K562 (cell line): ENCODE results near the gene SLC25A21. TPM values are rescaled to one million over a fixed set of nuclear protein-coding genes. Genes with fewer than 3 reads are reported as not detected.
A peak's percentile ranks its signal among the peaks of the same experiment; 100 is the strongest.

ENCODE experiments used
- BCOR ChIP-seq: fragments of 450-650 bp; IDR thresholded peaks from 2 replicates; pipeline ENCODE4 v1.6.1; 2016
- CBX3 ChIP-seq, 2 experiments: IDR thresholded peaks; 1 replicate in 1 of 2; 2 replicates in 1 of 2; pipeline ENCODE4 v1.6.1; 2012; ENCODE audit warnings: inconsistent platforms in 2 of 2, low read length in 2 of 2, borderline replicate concordance in 1 of 2, control low read depth in 1 of 2
- CTBP1 ChIP-seq: fragments of 450-650 bp; IDR thresholded peaks from 2 replicates; pipeline ENCODE4 v1.6.1; 2016; ENCODE audit warnings: borderline replicate concordance
- ETV6 ChIP-seq, 3 experiments: fragments of 150-350 bp in 1 of 3; sonication (generic) in 1 of 3; formaldehyde crosslinking in 1 of 3; IDR thresholded peaks; 2 replicates each; pipeline versions ENCODE4 v1.6.1 to v1.8.0; 2014 to 2022; ENCODE audit warnings: borderline replicate concordance in 2 of 3, low read depth in 2 of 3, antibody characterized with exemption in 1 of 3, low read length in 1 of 3, mild to moderate bottlenecking in 1 of 3, missing genetic modification reagents in 1 of 3
- JUN ChIP-seq, 2 experiments: sonication (generic) in 1 of 2; formaldehyde crosslinking in 1 of 2; IDR thresholded peaks; 2 replicates each; pipeline versions ENCODE4 v1.6.1 to v1.8.0; 2012 to 2022; ENCODE audit warnings: borderline replicate concordance in 2 of 2, mild to moderate bottlenecking in 2 of 2, improper control_type of control experiment in 1 of 2, low read depth in 1 of 2, low read length in 1 of 2, missing genetic modification reagents in 1 of 2
- NCOA4 ChIP-seq: fragments of 450-650 bp; IDR thresholded peaks from 2 replicates; pipeline ENCODE4 v1.6.1; 2018; ENCODE audit warnings: mild to moderate bottlenecking; ENCODE audit not compliant: partially characterized antibody
- NFIC ChIP-seq: fragments of 450-650 bp; IDR thresholded peaks from 2 replicates; pipeline ENCODE4 v1.6.1; 2017; ENCODE audit warnings: mild to moderate bottlenecking, inconsistent platforms
- NFXL1 ChIP-seq: fragments of 450-650 bp; formaldehyde crosslinking; IDR thresholded peaks from 2 replicates; pipeline ENCODE4 v1.4.0; 2021; ENCODE audit warnings: mild to moderate bottlenecking
- NR0B1 ChIP-seq: fragments of 450-650 bp; IDR thresholded peaks from one replicate; pipeline ENCODE4 v1.6.1; 2018; ENCODE audit warnings: mild to moderate bottlenecking, moderate library complexity; ENCODE audit not compliant: partially characterized antibody
- NR2C1 ChIP-seq, 2 experiments: fragments of 450-650 bp; IDR thresholded peaks; 2 replicates each; pipeline ENCODE4 v1.6.1; 2017; ENCODE audit warnings: mild to moderate bottlenecking in 2 of 2, antibody characterized with exemption in 1 of 2, inconsistent platforms in 1 of 2, missing compliant biosample characterization in 1 of 2, missing genetic modification characterization in 1 of 2
- PHB2 ChIP-seq: fragments of 450-650 bp; IDR thresholded peaks from 2 replicates; pipeline ENCODE4 v1.6.1; 2017; ENCODE audit warnings: low read depth
- PHF8 ChIP-seq: fragments of 200-600 bp; sonication (generic); IDR thresholded peaks from 2 replicates; pipeline ENCODE4 v1.6.1; 2012; ENCODE audit warnings: mixed run types, mild to moderate bottlenecking, inconsistent platforms, low read length, moderate library complexity, borderline replicate concordance
- RBM34 ChIP-seq: fragments of 200-400 bp; formaldehyde crosslinking; IDR thresholded peaks from 2 replicates; pipeline ENCODE4 v1.6.1; 2018; ENCODE audit warnings: low read length, borderline replicate concordance; ENCODE audit not compliant: insufficient read depth
- TCF15 ChIP-seq: fragments of 250-450 bp; sonication (Bioruptor Pico); IDR thresholded peaks from 2 replicates; pipeline ENCODE4 v1.8.0; 2022; ENCODE audit warnings: moderate library complexity, mild to moderate bottlenecking, inconsistent platforms
- XRCC4 ChIP-seq: IDR thresholded peaks from one replicate; pipeline ENCODE4 v1.6.1; 2011; ENCODE audit not compliant: insufficient read depth, insufficient read length; ENCODE audit errors: extremely low read depth
- ZBTB5 ChIP-seq: fragments of 450-650 bp; IDR thresholded peaks from 2 replicates; pipeline ENCODE4 v1.6.1; 2017; ENCODE audit warnings: antibody characterized with exemption
- ZFP1 ChIP-seq: fragments of 450-650 bp; formaldehyde crosslinking; IDR thresholded peaks from 2 replicates; pipeline ENCODE4 v1.4.0; 2020; ENCODE audit warnings: mild to moderate bottlenecking, mixed read lengths
- ZNF354B ChIP-seq: fragments of 250-450 bp; sonication (Bioruptor Pico); IDR thresholded peaks from 2 replicates; pipeline ENCODE4 v1.4.0; 2020
- ZNF518B ChIP-seq: fragments of 250-450 bp; sonication (Bioruptor Pico); IDR thresholded peaks from 2 replicates; pipeline ENCODE4 v1.5.0; 2021; ENCODE audit warnings: mild to moderate bottlenecking, moderate library complexity
- ZNF707 ChIP-seq: fragments of 250-450 bp; sonication (Bioruptor Pico); conservative IDR thresholded peaks from 2 replicates; pipeline ENCODE4 v1.8.0; 2022; ENCODE audit warnings: inconsistent platforms, mild to moderate bottlenecking, moderate library complexity
- ZNF76 ChIP-seq: fragments of 250-450 bp; sonication (Bioruptor Pico); IDR thresholded peaks from 2 replicates; pipeline ENCODE4 v1.4.0; 2020; ENCODE audit warnings: mild to moderate bottlenecking, moderate library complexity, borderline replicate concordance
- ZSCAN32 ChIP-seq: fragments of 450-650 bp; formaldehyde crosslinking; IDR thresholded peaks from 2 replicates; pipeline ENCODE4 v1.4.0; 2020; ENCODE audit warnings: mild to moderate bottlenecking, moderate library complexity
- polyA plus RNA-seq, 8 experiments: library from polyadenylated mRNA; depleted of rRNA in 4 of 8; stranded (reverse) in 5 of 8; unstranded in 3 of 8; fragments of >200 nt; fragmentation: Nextera tagmentation in 2 of 8; fragmentation: Illumina TruSeq in 1 of 8; extraction: Ambion mirVana in 2 of 8; extraction: Trizol in 1 of 8; gene quantifications; 2 replicates each; pipeline versions ENCODE4 v1.2.1 to v1.2.3, GENCODE V29; 2011 to 2014; ENCODE audit warnings: inconsistent platforms in 1 of 8, missing spikeins in 1 of 8
- total RNA-seq, 7 experiments: library from RNA; depleted of rRNA in 6 of 7; stranded (reverse); fragments of >200 nt in 6 of 7; fragmentation: Illumina TruSeq in 2 of 7; extraction: Trizol in 2 of 7; gene quantifications; 2 replicates each; pipeline versions ENCODE4 v1.2.1 to v1.2.3, GENCODE V29; 2011 to 2021; ENCODE audit warnings: low replicate concordance in 1 of 7

Gene SLC25A21
- total and polyA plus RNA-seq, 9 of the 15 experiments (the other 6 are each of a cell fraction or from before 2014, with no cell fraction given) = 15.2 to 46.7 (median 28.7) TPM

- TF ChIP-seq NFXL1 (CRISPR knock-in tag) (no peak), JUN (IDR thresholded peaks at IDR 0.05; ENCODE audit: borderline replicate concordance, low read depth, low read length) (peak; percentile 81), JUN (CRISPR knock-in tag; IDR thresholded peaks at IDR 0.05; ENCODE audit: borderline replicate concordance) (no peak), RBM34 (no peak), ZNF518B (CRISPR knock-in tag) (no peak), BCOR (no peak), PHF8 (no peak), ZNF76 (CRISPR knock-in tag) (no peak), ZBTB5 (no peak), PHB2 (no peak), NCOA4 (no peak), ZNF354B (CRISPR knock-in tag) (no peak), XRCC4 (no peak), ZNF707 (CRISPR knock-in tag) (no peak), NR2C1 (IDR thresholded peaks at IDR 0.05) (no peak), NR2C1 (tag; IDR thresholded peaks at IDR 0.05) (no peak), ZFP1 (no peak), TCF15 (CRISPR knock-in tag) (no peak), CBX3 (IDR thresholded peaks at IDR 0.05; ENCODE audit: borderline replicate concordance in 1 of 2, low read length in 2 of 2) (no peak), CTBP1 (peak; percentile 55; the same call in 1 of the 2 replicates), ZSCAN32 (CRISPR knock-in tag) (no peak), NR0B1 (no peak), NFIC (peak; percentile 41; the same call in 1 of the 2 replicates), ETV6 (IDR thresholded peaks at IDR 0.05; ENCODE audit: borderline replicate concordance in 1 of 2, low read depth in 2 of 2, low read length in 1 of 2) (no peak), ETV6 (CRISPR knock-in tag; IDR thresholded peaks at IDR 0.05; ENCODE audit: borderline replicate concordance) (no peak)
These were observed 399.3 kb downstream of the SLC25A21 start (continued) for GRCh38 chr14:36773136-36773540.
